HCT116 (cell line): ENCODE data around the gene AGTPBP1. TPM values are rescaled to one million over a fixed set of nuclear protein-coding genes. Genes with fewer than 3 reads are reported as not detected.

ENCODE experiments used
- ATAC-seq: fragments of 200-7000 bp; cut with Tn5 transposase; 2 replicates; pipeline ENCODE4 v1.9.1; 2020; ENCODE audit warnings: mild to moderate bottlenecking, moderate library complexity
- Bru-seq: library from RNA; stranded (reverse); fragments of 400-500 nt; gene quantifications from one replicate; lab custom pipeline; 2021; lab: Mats Ljungman, UMichigan
- BruChase-seq, 2 experiments: library from RNA; stranded (reverse); fragments of 400-500 nt; gene quantifications; one replicate each; lab custom pipeline; 2021; lab: Mats Ljungman, UMichigan
- BruUV-seq: library from RNA; stranded (reverse); fragments of 400-500 nt; replicated peaks from 2 replicates; lab custom pipeline; 2021; lab: Mats Ljungman, UMichigan
- CTCF ChIA-PET: fragments of 300-600 bp; sonication (Branson Sonifier 250); formaldehyde crosslinking; loops from one replicate; lab custom pipeline; 2021; ENCODE audit warnings: antibody characterized with exemption; lab: Charles Lee
- POLR2A ChIA-PET: fragments of 300-600, 350-600 bp; sonication (Branson Sonifier 250); formaldehyde crosslinking; loops from one replicate; lab custom pipeline; 2021; ENCODE audit warnings: antibody characterized with exemption; lab: Charles Lee
- RAD21 ChIA-PET, 2 experiments: fragments of 300-600 bp; sonication (Branson Sonifier 250); formaldehyde crosslinking; loops; one replicate each; lab custom pipeline; 2023; ENCODE audit warnings: low total read pairs in 2 of 2; ENCODE audit not compliant: uncharacterized antibody in 2 of 2, unreplicated experiment in 2 of 2, low non-redundant PET in 1 of 2; lab: Charles Lee
- DNase-seq: peaks from one replicate; pipeline ENCODE4 v3.0.0-alpha.2; 2010; ENCODE audit warnings: low read depth, low spot score
- H2AFZ ChIP-seq: fragments of 200-600 bp; shearing (Covaris generic), sonication (generic); 2 replicates; pipeline ENCODE4 v1.6.1; 2017; ENCODE audit warnings: low read depth, mixed run types, mixed read lengths, antibody characterized with exemption, low read length; ENCODE audit not compliant: poor library complexity, severe bottlenecking
- H3K27ac ChIP-seq: 2 replicates; pipeline ENCODE4 v1.5.1; 2012; ENCODE audit warnings: low read depth, low read length
- H3K27me3 ChIP-seq: fragments of 200-600 bp; sonication (generic); 2 replicates; pipeline ENCODE4 v1.6.1; 2016; ENCODE audit warnings: mixed run types, low read length, mixed read lengths; ENCODE audit not compliant: insufficient read depth
- H3K36me3 ChIP-seq, 2 experiments: fragments of 200-500 bp in 1 of 2; fragments of 200-600 bp in 1 of 2; sonication (Bioruptor generic) in 1 of 2; sonication (generic) in 1 of 2; 2 replicates each; pipeline versions ENCODE4 v1.5.1 to v1.6.1; 2014 to 2016; ENCODE audit warnings: low read length in 2 of 2, inconsistent platforms in 1 of 2, mixed read lengths in 1 of 2, mixed run types in 1 of 2; ENCODE audit not compliant: insufficient read depth in 2 of 2, control insufficient read depth in 1 of 2
- H3K4me1 ChIP-seq, 2 experiments: fragments of 200-600 bp in 1 of 2; sonication (generic) in 1 of 2; 2 replicates each; pipeline versions ENCODE4 v1.5.1 to v1.6.1; 2012 to 2017; ENCODE audit warnings: low read length in 2 of 2, inconsistent platforms in 1 of 2, mild to moderate bottlenecking in 1 of 2, mixed read lengths in 1 of 2, mixed run types in 1 of 2, moderate library complexity in 1 of 2; ENCODE audit not compliant: insufficient read depth in 2 of 2, control insufficient read depth in 1 of 2
- H3K4me2 ChIP-seq: fragments of 200-600 bp; sonication (generic); 2 replicates; pipeline ENCODE4 v1.6.1; 2017; ENCODE audit warnings: mixed run types, low read length, mixed read lengths
- H3K4me3 ChIP-seq, 2 experiments: fragments of 200-600 bp in 1 of 2; sonication (generic) in 1 of 2; replicated peaks in 1 of 2; 2 replicates each; pipeline ENCODE4 v1.5.1; 2011 to 2016; ENCODE audit warnings: low read length in 2 of 2, control low read depth in 1 of 2, low read depth in 1 of 2, mild to moderate bottlenecking in 1 of 2, mixed read lengths in 1 of 2, mixed run types in 1 of 2
- H3K79me2 ChIP-seq: fragments of 200-600 bp; sonication (generic); 2 replicates; pipeline ENCODE4 v1.6.1; 2017; ENCODE audit warnings: mild to moderate bottlenecking, mixed run types, low read length, moderate library complexity, mixed read lengths; ENCODE audit not compliant: insufficient read depth
- H3K9ac ChIP-seq: fragments of 200-600 bp; sonication (generic); 2 replicates; pipeline ENCODE4 v1.6.1; 2016; ENCODE audit warnings: low read length, mixed read lengths
- H3K9me2 ChIP-seq: fragments of 200-600 bp; sonication (generic), shearing (Covaris generic); 2 replicates; pipeline ENCODE4 v1.6.1; 2017; ENCODE audit warnings: mixed run types, mild to moderate bottlenecking, moderate library complexity; ENCODE audit not compliant: insufficient read depth
- H3K9me3 ChIP-seq, 2 experiments: fragments of 200-500 bp in 1 of 2; fragments of 200-600 bp in 1 of 2; sonication (Bioruptor generic) in 1 of 2; sonication (generic) in 1 of 2; 2 replicates each; pipeline ENCODE4 v1.6.1; 2014 to 2017; ENCODE audit warnings: low read length in 2 of 2, mixed read lengths in 2 of 2, inconsistent platforms in 1 of 2, low read depth in 1 of 2, mild to moderate bottlenecking in 1 of 2, mixed run types in 1 of 2, moderate library complexity in 1 of 2; ENCODE audit not compliant: control insufficient read depth in 1 of 2, insufficient read depth in 1 of 2
- H4K20me1 ChIP-seq: fragments of 200-600 bp; sonication (generic), shearing (Covaris generic); 2 replicates; pipeline ENCODE4 v1.6.1; 2017; ENCODE audit warnings: mixed run types, mild to moderate bottlenecking, moderate library complexity; ENCODE audit not compliant: insufficient read depth
- CBX3 ChIP-seq: IDR thresholded peaks from 2 replicates; pipeline ENCODE4 v1.6.1; 2012; ENCODE audit warnings: low read depth
- CEBPB ChIP-seq: IDR thresholded peaks from 2 replicates; pipeline ENCODE4 v1.6.1; 2012; ENCODE audit warnings: low read depth
- EGR1 ChIP-seq: IDR thresholded peaks from 2 replicates; pipeline ENCODE4 v1.6.1; 2012; ENCODE audit warnings: low read depth
- ELF1 ChIP-seq: IDR thresholded peaks from 2 replicates; pipeline ENCODE4 v1.6.1; 2012; ENCODE audit warnings: low read depth, borderline replicate concordance
- EZH2 ChIP-seq: fragments of 200-600 bp; sonication (generic); IDR thresholded peaks from 2 replicates; pipeline ENCODE4 v1.6.1; 2017; ENCODE audit warnings: antibody characterized with exemption, mixed run types
- EZH2phosphoT487 ChIP-seq: fragments of 200-600 bp; IDR thresholded peaks from 2 replicates; pipeline ENCODE4 v1.6.1; 2018; ENCODE audit warnings: antibody characterized with exemption, borderline replicate concordance
- JUND ChIP-seq: IDR thresholded peaks from 2 replicates; pipeline ENCODE4 v1.6.1; 2012
- MAX ChIP-seq: IDR thresholded peaks from 2 replicates; pipeline ENCODE4 v1.6.1; 2012
- POLR2AphosphoS5 ChIP-seq: IDR thresholded peaks from 2 replicates; pipeline ENCODE4 v1.6.1; 2011; ENCODE audit warnings: mild to moderate bottlenecking, low read depth, low read length, moderate library complexity
- RAD21 ChIP-seq: IDR thresholded peaks from 2 replicates; pipeline ENCODE4 v1.6.1; 2012; ENCODE audit warnings: low read depth, mild to moderate bottlenecking
- REST ChIP-seq: IDR thresholded peaks from 2 replicates; pipeline ENCODE4 v1.6.1; 2012; ENCODE audit warnings: low read depth
- SIN3A ChIP-seq: IDR thresholded peaks from 2 replicates; pipeline ENCODE4 v1.6.1; 2012; ENCODE audit warnings: low read depth
- SRF ChIP-seq: IDR thresholded peaks from 2 replicates; pipeline ENCODE4 v1.6.1; 2012; ENCODE audit warnings: low read depth
- TCF7L2 ChIP-seq: IDR thresholded peaks from 2 replicates; pipeline ENCODE4 v1.7.0; 2011; ENCODE audit warnings: borderline replicate concordance, inconsistent platforms; ENCODE audit not compliant: insufficient read depth, insufficient read length; ENCODE audit errors: extremely low read depth
- ZBTB33 ChIP-seq: IDR thresholded peaks from 2 replicates; pipeline ENCODE4 v1.6.1; 2011; ENCODE audit warnings: mild to moderate bottlenecking, low read length, moderate library complexity; ENCODE audit not compliant: insufficient replicate concordance; ENCODE audit errors: extremely low read depth
- ZFX ChIP-seq: fragments of 450-650 bp; IDR thresholded peaks from 2 replicates; pipeline ENCODE4 v1.6.1; 2017
- ZNF274 ChIP-seq: fragments of 200-500 bp; sonication (Bioruptor generic); IDR thresholded peaks from 2 replicates; pipeline ENCODE4 v1.6.1; 2014; ENCODE audit warnings: mild to moderate bottlenecking, low read depth, low read length, inconsistent platforms
- intact Hi-C: fragments of 100-400 bp; cut with micrococcal nuclease; formaldehyde crosslinking; loops from 2 replicates; pipeline ENCODE4 v1.10.0; 2022
- long read RNA-seq: library from polyadenylated mRNA; unstranded; transcript quantifications from one replicate; pipeline ENCODE4 v2.0.0, GENCODE V29; 2021; ENCODE audit not compliant: unreplicated experiment
- polyA plus RNA-seq: library from polyadenylated mRNA; unstranded; fragments of >200 nt; gene quantifications from 2 replicates; pipeline ENCODE4 v1.2.1, GENCODE V29; 2012; ENCODE audit warnings: missing spikeins
- total RNA-seq: library from RNA; stranded (reverse); gene quantifications from one replicate; pipeline ENCODE4 v1.2.1, GENCODE V29; 2021; ENCODE audit not compliant: unreplicated experiment
- TF ChIP-seq, protein P1 (sequence below), 3 experiments: fragments of 200-600 bp in 1 of 3; sonication (generic) in 1 of 3; IDR thresholded peaks in 2 of 3; conservative IDR thresholded peaks in 1 of 3; 2 replicates each; pipeline ENCODE4 v1.5.1; 2012 to 2017; ENCODE audit warnings: low read depth in 2 of 3, low read length in 2 of 3, antibody characterized with exemption in 1 of 3, borderline replicate concordance in 1 of 3, control low read depth in 1 of 3, mild to moderate bottlenecking in 1 of 3, mixed read lengths in 1 of 3, mixed run types in 1 of 3, moderate library complexity in 1 of 3; ENCODE audit not compliant: insufficient read depth in 1 of 3

Gene AGTPBP1
- 17.4 TPM for total RNA-seq
- polyA plus RNA-seq = 5.3 and 7.1 TPM in 2 replicates
- Bru-seq, nascent RNA = percentile 73 among the genes with signal in this experiment
- BruChase-seq, experiment 1, labeled RNA remaining after a 6-hour chase = percentile 59 among the genes with signal in this experiment
- percentile 62 among the genes with signal in this experiment for BruChase-seq, experiment 2, labeled RNA remaining after a 2-hour chase
- long read RNA-seq, full-length matches to known transcripts = 11 of 25 reads
- long read RNA-seq, partial matches to known transcripts = 5 of 25 reads
- long read RNA-seq, other reads (novel, unspliced or antisense) = 9 of 25 reads

- peak within 1 kb of the TSS; percentile 74 to 81 for H3K4me3 ChIP-seq
- intact Hi-C loops = no loop called here
- H3K79me2 ChIP-seq = peaks cover 36% of the 10 kb centered on the region
- ChIA-PET CTCF (no interaction called here), RAD21 (no interaction called here), POLR2A (no interaction called here)
- H3K9me3 ChIP-seq = no peaks in the 10 kb centered on the region
- peaks cover 17 to 32% of the 10 kb centered on the region in 2 experiments for H3K4me1 ChIP-seq
- peak within 1 kb of the TSS; percentile 84 for H3K4me2 ChIP-seq
- H2AFZ ChIP-seq = peak within 1 kb of the TSS; percentile 95
- H3K27me3 ChIP-seq = peaks cover 10% of the 10 kb centered on the region; the same call in 1 of the 2 replicates
- no TSS peak for BruUV-seq
- H3K36me3 ChIP-seq = no peaks in the 10 kb centered on the region
- DNase-seq (peak; percentile 77), ATAC-seq (peak; percentile 81)
- H3K9ac ChIP-seq = peak within 1 kb of the TSS; percentile 77
- H3K9me2 ChIP-seq = no peaks in the 10 kb centered on the region
- H4K20me1 ChIP-seq = no peaks in the 10 kb centered on the region
- H3K27ac ChIP-seq = peak within 1 kb of the TSS; percentile 60
- no peak for TF ChIP-seq ELF1
- TF ChIP-seq ZFX = no peak
- TF ChIP-seq, protein P1, sequence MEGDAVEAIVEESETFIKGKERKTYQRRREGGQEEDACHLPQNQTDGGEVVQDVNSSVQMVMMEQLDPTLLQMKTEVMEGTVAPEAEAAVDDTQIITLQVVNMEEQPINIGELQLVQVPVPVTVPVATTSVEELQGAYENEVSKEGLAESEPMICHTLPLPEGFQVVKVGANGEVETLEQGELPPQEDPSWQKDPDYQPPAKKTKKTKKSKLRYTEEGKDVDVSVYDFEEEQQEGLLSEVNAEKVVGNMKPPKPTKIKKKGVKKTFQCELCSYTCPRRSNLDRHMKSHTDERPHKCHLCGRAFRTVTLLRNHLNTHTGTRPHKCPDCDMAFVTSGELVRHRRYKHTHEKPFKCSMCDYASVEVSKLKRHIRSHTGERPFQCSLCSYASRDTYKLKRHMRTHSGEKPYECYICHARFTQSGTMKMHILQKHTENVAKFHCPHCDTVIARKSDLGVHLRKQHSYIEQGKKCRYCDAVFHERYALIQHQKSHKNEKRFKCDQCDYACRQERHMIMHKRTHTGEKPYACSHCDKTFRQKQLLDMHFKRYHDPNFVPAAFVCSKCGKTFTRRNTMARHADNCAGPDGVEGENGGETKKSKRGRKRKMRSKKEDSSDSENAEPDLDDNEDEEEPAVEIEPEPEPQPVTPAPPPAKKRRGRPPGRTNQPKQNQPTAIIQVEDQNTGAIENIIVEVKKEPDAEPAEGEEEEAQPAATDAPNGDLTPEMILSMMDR (IDR thresholded peaks at IDR 0.05 in 2 of 3, conservative IDR thresholded peaks at IDR 0.05 in 1 of 3; ENCODE audit: borderline replicate concordance in 1 of 3, insufficient read depth in 1 of 3, low read depth in 2 of 3, low read length in 2 of 3) = peak in 1 of 3 experiments; percentile 23; a peak in 1 of 6 replicates
- TF ChIP-seq CBX3 = no peak; the same call in 1 of the 2 replicates
- TF ChIP-seq EGR1 = peak; percentile 62; the same call in 1 of the 2 replicates
- TF ChIP-seq ZBTB33 = no peak
- TF ChIP-seq POLR2AphosphoS5 = peak; percentile 61
- no peak for TF ChIP-seq CEBPB
- no peak for TF ChIP-seq TCF7L2
- no peak for TF ChIP-seq RAD21
- no peak for TF ChIP-seq SRF
- no peak for TF ChIP-seq EZH2phosphoT487
- TF ChIP-seq MAX = peak; percentile 81
- TF ChIP-seq EZH2 = no peak
- no peak for TF ChIP-seq JUND
- TF ChIP-seq ZNF274 = no peak
- TF ChIP-seq REST = no peak
- no peak for TF ChIP-seq SIN3A
Measured at GRCh38 chr9:85741875-85742596, at the start of gene AGTPBP1. AGTPBP1 (minus strand) TSS chr9:85741954; CDS start chr9:85712533, 29,421 bp downstream.
